ENCODE measurements around the gene KRT14.
"Not testable (repeated sequence)": the region's sequence is repeated elsewhere in the genome, so short reads cannot be mapped to it uniquely, and the experiment has no call there.

The KRT14 gene

GRCh38 chr17:41586863-41587495, at the start of gene KRT14:
Gene KRT14 (minus strand): TSS chr17:41586895. CDS start chr17:41586834, 61 bp downstream.
- no peak for DNase-seq (ENCODE audit: low read depth in 3 of 3)

- no peak for DNase-seq (ENCODE audit: low read depth in 3 of 3)
Measured at GRCh38 chr17:41635121-41636097, 48.7 kb upstream of the KRT14 start.

DNA sequence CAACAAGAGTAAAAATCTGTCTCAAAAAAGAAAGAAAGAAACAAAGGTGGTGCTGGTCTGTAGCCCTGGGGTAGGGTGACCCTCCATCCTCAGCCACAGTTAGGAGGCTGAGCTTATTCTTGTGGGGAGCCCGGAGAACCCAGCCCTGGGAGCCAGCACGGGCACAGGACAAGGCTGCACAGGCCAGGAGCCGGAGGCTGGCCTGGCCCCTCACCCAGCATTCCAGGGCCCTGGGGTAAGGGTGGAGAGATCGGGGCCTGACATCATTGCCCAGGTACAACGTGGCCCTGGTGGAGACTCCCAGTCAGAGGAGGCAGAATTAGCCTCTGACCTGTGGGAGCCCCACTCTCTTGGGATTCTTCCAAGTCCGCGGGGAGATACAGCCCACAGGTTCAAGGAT, 47.9 kb upstream of the KRT14 start:
- DNase-seq (ENCODE audit: low read depth in 3 of 3), result no peak

GRCh38 chr17:41633556-41634199, 47.0 kb upstream of the KRT14 start:
- no peak for DNase-seq (ENCODE audit: low read depth in 3 of 3)

DNA sequence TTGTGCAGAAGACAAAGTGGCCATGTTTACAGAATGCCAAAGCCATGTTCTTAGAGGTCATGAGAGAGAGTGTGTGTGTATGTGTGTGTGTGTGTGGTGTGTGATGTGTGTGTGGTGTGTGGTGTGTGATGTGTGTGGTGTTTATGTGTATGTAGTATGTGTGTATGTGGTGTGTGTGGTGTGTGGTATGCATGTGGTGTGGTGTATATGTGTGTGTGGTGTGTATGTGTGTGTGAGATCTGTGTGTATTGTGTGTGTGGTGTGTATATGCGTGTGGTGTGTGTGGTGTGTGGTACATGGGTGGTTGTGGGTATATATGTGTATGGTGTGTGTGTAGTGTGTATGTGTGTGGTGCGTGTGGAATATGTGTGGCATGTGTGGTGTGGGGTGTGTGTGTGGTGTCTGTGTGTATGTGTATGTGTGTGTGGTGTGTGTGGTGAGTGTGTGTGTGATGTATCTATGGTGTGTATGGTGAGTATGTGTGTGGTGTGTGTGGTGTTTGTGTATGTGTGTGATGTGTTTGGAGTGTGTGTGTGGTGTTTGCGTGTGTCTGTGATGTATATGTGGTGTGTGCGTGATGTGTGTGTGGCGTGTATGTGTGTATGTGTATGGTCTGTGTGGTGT, 45.9 kb upstream of the KRT14 start:
- DNase-seq (ENCODE audit: low read depth in 3 of 3), result no peak

GRCh38 chr17:41631898-41632285, 45.2 kb upstream of the KRT14 start:
- no peak for DNase-seq (ENCODE audit: low read depth in 3 of 3)

- DNase-seq (ENCODE audit: low read depth in 3 of 3), result no peak
Measured at GRCh38 chr17:41631025-41631897, 44.6 kb upstream of the KRT14 start.

DNA sequence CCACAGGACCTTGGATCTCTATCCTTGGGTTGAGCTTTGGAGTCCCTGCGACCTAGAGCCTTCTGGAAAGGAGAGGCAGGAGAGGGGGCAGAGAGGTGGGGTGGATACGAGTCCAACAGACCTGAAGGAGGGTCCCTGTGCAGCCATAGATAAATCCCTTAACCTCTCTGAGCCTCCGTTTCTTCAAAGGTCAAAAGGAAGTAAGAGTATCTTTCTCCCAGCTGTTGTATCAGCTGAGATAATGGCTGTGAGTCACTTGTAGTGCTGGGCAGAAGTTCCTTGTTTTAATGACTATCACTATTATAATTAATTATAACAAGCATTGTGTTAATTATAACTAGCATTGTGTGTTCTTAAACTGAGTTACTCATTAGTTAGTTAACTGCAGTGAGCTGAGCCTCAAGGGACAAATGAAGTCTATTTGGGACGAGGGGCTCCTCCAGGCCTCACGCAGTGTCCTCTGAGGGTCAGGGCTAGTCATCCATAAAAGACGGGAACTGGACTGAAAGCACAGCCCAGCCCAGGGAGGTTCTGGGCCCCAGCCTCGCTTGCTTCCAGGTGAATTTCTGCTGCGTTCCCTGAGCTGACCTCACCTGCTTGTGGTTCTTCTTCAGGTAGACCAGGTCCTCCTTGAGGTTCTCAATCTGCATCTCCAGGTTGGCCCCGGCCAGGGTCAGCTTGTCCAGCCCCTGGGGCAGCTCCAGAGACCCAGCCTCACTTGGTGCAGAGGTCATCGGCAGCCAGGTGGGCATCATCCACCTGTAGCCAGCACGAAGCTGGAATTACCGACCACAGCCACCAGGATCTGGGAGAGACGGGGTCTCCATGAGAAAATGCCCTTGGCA, 43.4 kb upstream of the KRT14 start:
- DNase-seq (ENCODE audit: low read depth in 3 of 3), result no peak

GRCh38 chr17:41629316-41629715, 42.6 kb upstream of the KRT14 start:
- DNase-seq (ENCODE audit: low read depth in 3 of 3), result no peak

GRCh38 chr17:41628621-41629255, 42.0 kb upstream of the KRT14 start:
- DNase-seq (ENCODE audit: low read depth in 3 of 3), result not testable (repeated sequence)

- DNase-seq (ENCODE audit: low read depth in 3 of 3), result not testable (repeated sequence)
Measured at GRCh38 chr17:41628073-41628370, 41.3 kb upstream of the KRT14 start.

DNA sequence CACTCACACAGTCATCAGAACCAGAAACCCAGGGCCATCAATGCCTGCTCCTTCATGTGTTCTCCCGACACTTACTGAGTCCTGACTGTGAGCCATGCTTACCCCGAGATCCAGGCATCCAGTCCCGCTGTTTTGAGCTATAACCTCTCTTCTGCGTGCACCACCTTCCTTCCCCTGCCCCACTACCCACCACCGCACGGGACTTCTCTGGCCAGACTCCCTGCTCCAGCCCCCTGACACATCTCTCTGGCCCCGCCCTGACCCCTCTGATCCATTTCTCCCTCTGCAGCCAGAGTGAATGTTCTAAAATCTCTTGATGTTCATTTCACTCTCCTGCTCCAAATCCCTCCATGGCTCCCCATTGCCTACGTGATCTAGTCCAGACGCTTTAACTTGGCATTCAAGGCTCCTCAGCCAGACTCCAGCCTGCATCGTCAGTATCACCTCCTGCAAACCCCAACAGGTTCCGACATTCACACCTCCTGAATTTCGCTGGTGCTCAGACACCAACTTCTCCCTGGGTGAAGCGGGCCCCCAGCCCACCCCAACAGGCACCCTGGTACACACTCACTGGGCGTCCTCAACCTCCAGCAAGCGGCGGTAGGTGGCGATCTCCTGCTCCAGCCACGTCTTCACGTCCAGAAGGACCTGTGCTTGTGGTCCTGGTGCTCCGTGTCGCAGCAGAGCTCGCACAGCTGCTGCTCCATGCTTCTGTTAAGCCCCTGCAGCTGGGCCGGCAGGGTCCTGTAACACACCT, 40.8 kb upstream of the KRT14 start:
- no peak for DNase-seq (ENCODE audit: low read depth in 3 of 3)

- not testable (repeated sequence) for DNase-seq (ENCODE audit: low read depth in 3 of 3)
Measured at GRCh38 chr17:41626914-41627295, 40.2 kb upstream of the KRT14 start.

- not testable (repeated sequence) for DNase-seq (ENCODE audit: low read depth in 3 of 3)
Measured at GRCh38 chr17:41626028-41626913, 39.6 kb upstream of the KRT14 start.

GRCh38 chr17:41625602-41626001, 38.9 kb upstream of the KRT14 start:
- no peak for DNase-seq (ENCODE audit: low read depth in 3 of 3)

DNA sequence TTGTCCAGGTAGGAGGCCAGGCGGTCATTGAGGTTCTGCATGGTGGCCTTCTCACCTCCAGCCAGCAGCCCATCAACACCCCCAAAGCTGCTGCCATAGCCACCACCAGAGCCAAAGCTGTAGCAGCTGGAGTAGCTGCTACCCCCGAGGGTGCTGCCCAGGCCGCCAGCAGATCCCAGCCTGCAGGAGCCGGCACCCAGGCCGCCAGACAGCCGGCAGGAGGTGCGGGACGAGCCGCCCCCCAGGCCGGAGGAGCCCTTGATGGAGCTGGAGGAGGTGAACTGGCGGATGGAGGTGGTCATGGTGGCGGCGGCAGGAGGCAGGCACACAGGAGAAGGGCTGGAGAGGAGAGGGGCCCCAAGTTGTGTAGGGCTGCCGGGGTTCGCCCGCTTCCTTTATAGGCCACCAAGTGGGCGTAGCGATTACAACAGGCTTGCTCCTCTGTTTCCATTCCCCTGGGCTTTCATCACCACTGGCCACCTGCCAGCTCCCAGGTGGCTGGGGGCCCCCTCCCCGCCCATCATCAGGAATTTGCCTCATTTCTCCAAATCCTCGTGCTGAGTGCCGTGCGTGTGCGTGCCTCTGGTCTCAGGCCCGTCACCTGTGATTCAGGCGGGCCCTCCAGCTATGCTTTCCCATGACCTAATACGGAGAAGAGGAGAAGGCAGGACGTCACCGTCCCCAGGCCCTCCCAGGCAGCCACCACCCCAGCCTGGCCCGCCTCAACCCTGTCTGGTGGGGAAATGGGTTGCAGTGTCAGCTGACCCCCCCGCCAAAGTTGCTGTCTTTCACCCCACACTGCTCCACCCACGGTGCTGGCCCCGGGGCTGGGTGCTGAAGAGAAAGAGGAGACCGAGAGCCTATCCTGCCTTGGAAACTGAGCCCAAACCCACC, 37.8 kb upstream of the KRT14 start, which contains the start of gene KRT17:
TSS of gene KRT17 (minus strand) at position 368 of the 894 bp plus-strand sequence. CDS start at position 302, 66 bp downstream.
- DNase-seq (ENCODE audit: low read depth in 3 of 3), result no peak
